T-helper 1 cell treated with Interleukin-12 subunit alpha and Interleukin-12 subunit beta and Interleukin-4 antibody, amounts not matched to agents 30 μg/mL and 1 μg/mL, for 36 hours (primary cell): ENCODE measurements around the gene RCAN1.
"Not testable (repeated sequence)": the region's sequence is repeated elsewhere in the genome, so short reads cannot be mapped to it uniquely, and the experiment has no call there.

ENCODE experiments used
- H3K27ac Mint-ChIP-seq: one replicate; pipeline ENCODE4 v1.8.0; 2021; ENCODE audit warnings: mild to moderate bottlenecking, mixed read lengths
- H3K27me3 Mint-ChIP-seq: one replicate; pipeline ENCODE4 v1.8.0; 2021; ENCODE audit warnings: low read depth, mixed read lengths
- H3K36me3 Mint-ChIP-seq: one replicate; pipeline ENCODE4 v1.8.0; 2021; ENCODE audit warnings: low read depth, mixed read lengths
- H3K4me1 Mint-ChIP-seq: one replicate; pipeline ENCODE4 v1.8.0; 2021; ENCODE audit warnings: low read depth, mixed read lengths
- H3K4me3 Mint-ChIP-seq: one replicate; pipeline ENCODE4 v1.8.0; 2021; ENCODE audit warnings: mild to moderate bottlenecking, moderate library complexity, mixed read lengths
- H3K9me3 Mint-ChIP-seq: one replicate; pipeline ENCODE4 v1.8.0; 2021; ENCODE audit warnings: mixed read lengths

Gene RCAN1

GRCh38 chr21:34612557-34612956 is 2.4 kb downstream of the RCAN1 start:
- Mint-ChIP-seq H3K9me3 (no peaks in the 10 kb centered on the region), H3K4me1 (peaks cover 19% of the 10 kb centered on the region), H3K27me3 (peaks cover 21% of the 10 kb centered on the region), H3K36me3 (no peaks in the 10 kb centered on the region), H3K27ac (no peak overlapping the region), H3K4me3 (no peak overlapping the region)

- no peaks in the 10 kb centered on the region for H3K36me3 Mint-ChIP-seq
- peaks cover 19% of the 10 kb centered on the region for H3K4me1 Mint-ChIP-seq
- H3K4me3 Mint-ChIP-seq, result no peak overlapping the region
- H3K27me3 Mint-ChIP-seq, result peaks cover 21% of the 10 kb centered on the region
- H3K9me3 Mint-ChIP-seq, result no peaks in the 10 kb centered on the region
- H3K27ac Mint-ChIP-seq, result no peak overlapping the region
Measured at GRCh38 chr21:34612056-34612455, 2.9 kb downstream of the RCAN1 start.

- Mint-ChIP-seq H3K9me3 (no peaks in the 10 kb centered on the region), H3K4me3 (no peak overlapping the region), H3K4me1 (peaks cover 19% of the 10 kb centered on the region), H3K27me3 (peaks cover 21% of the 10 kb centered on the region), H3K36me3 (no peaks in the 10 kb centered on the region), H3K27ac (no peak overlapping the region)
Measured at GRCh38 chr21:34611528-34611927, 3.4 kb downstream of the RCAN1 start.

GRCh38 chr21:34609933-34610549 is 4.9 kb downstream of the RCAN1 start:
- Mint-ChIP-seq H3K9me3 (no peaks in the 10 kb centered on the region), H3K4me1 (peaks cover 14% of the 10 kb centered on the region), H3K36me3 (no peaks in the 10 kb centered on the region), H3K27me3 (peaks cover 21% of the 10 kb centered on the region), H3K27ac (no peak overlapping the region), H3K4me3 (no peak overlapping the region)

GRCh38 chr21:34609244-34609932 is 5.5 kb downstream of the RCAN1 start:
- H3K27me3 Mint-ChIP-seq, result peaks cover 21% of the 10 kb centered on the region
- H3K36me3 Mint-ChIP-seq, result no peaks in the 10 kb centered on the region

GRCh38 chr21:34607376-34607775 is 7.5 kb downstream of the RCAN1 start:
- H3K4me1 Mint-ChIP-seq, H3K4me3 Mint-ChIP-seq, H3K27ac Mint-ChIP-seq, H3K9me3 Mint-ChIP-seq, H3K36me3 Mint-ChIP-seq, H3K27me3 Mint-ChIP-seq: not testable (repeated sequence)

More at GRCh38 chr21:34609244-34609932, 5.5 kb downstream of the RCAN1 start:
- Mint-ChIP-seq H3K27ac (no peak overlapping the region), H3K4me1 (peaks cover 14% of the 10 kb centered on the region), H3K9me3 (no peaks in the 10 kb centered on the region), H3K4me3 (no peak overlapping the region)

GRCh38 chr21:34606621-34607020 is 8.3 kb downstream of the RCAN1 start:
- no peak overlapping the region for H3K27ac Mint-ChIP-seq
- no peaks in the 10 kb centered on the region for H3K9me3 Mint-ChIP-seq
- peaks cover 3% of the 10 kb centered on the region for H3K27me3 Mint-ChIP-seq
- H3K4me1 Mint-ChIP-seq, result no peaks in the 10 kb centered on the region
- H3K36me3 Mint-ChIP-seq, result no peaks in the 10 kb centered on the region
- no peak overlapping the region for H3K4me3 Mint-ChIP-seq

- no peak overlapping the region for H3K27ac Mint-ChIP-seq
- H3K4me3 Mint-ChIP-seq, result no peak overlapping the region
- no peaks in the 10 kb centered on the region for H3K4me1 Mint-ChIP-seq
- peaks cover 3% of the 10 kb centered on the region for H3K27me3 Mint-ChIP-seq
- no peaks in the 10 kb centered on the region for H3K9me3 Mint-ChIP-seq
- H3K36me3 Mint-ChIP-seq, result no peaks in the 10 kb centered on the region
Measured at GRCh38 chr21:34606051-34606450, 8.9 kb downstream of the RCAN1 start.

GRCh38 chr21:34604956-34605355 is 10.0 kb downstream of the RCAN1 start:
- not testable (repeated sequence) for H3K36me3 Mint-ChIP-seq, H3K4me3 Mint-ChIP-seq

GRCh38 chr21:34604556-34604955 is 10.4 kb downstream of the RCAN1 start:
- no peaks in the 10 kb centered on the region for H3K9me3 Mint-ChIP-seq
- H3K4me3 Mint-ChIP-seq, result no peak overlapping the region
- no peak overlapping the region for H3K27ac Mint-ChIP-seq
- peaks cover 6% of the 10 kb centered on the region for H3K27me3 Mint-ChIP-seq
- H3K4me1 Mint-ChIP-seq, result no peaks in the 10 kb centered on the region
- no peaks in the 10 kb centered on the region for H3K36me3 Mint-ChIP-seq

More at GRCh38 chr21:34604956-34605355, 10.0 kb downstream of the RCAN1 start:
- not testable (repeated sequence) for H3K27me3 Mint-ChIP-seq, H3K4me1 Mint-ChIP-seq, H3K27ac Mint-ChIP-seq, H3K9me3 Mint-ChIP-seq

GRCh38 chr21:34603710-34604057 is 11.2 kb downstream of the RCAN1 start:
- no peak overlapping the region for H3K4me3 Mint-ChIP-seq
- H3K36me3 Mint-ChIP-seq, result no peaks in the 10 kb centered on the region
- H3K9me3 Mint-ChIP-seq, result no peaks in the 10 kb centered on the region
- H3K4me1 Mint-ChIP-seq, result no peaks in the 10 kb centered on the region
- H3K27me3 Mint-ChIP-seq, result peaks cover 6% of the 10 kb centered on the region
- H3K27ac Mint-ChIP-seq, result no peak overlapping the region

- H3K27me3 Mint-ChIP-seq, result peaks cover 6% of the 10 kb centered on the region
- no peaks in the 10 kb centered on the region for H3K9me3 Mint-ChIP-seq
- no peak overlapping the region for H3K4me3 Mint-ChIP-seq
- no peaks in the 10 kb centered on the region for H3K4me1 Mint-ChIP-seq
- no peaks in the 10 kb centered on the region for H3K36me3 Mint-ChIP-seq
- H3K27ac Mint-ChIP-seq, result no peak overlapping the region
Measured at GRCh38 chr21:34603002-34603709, 11.8 kb downstream of the RCAN1 start.

- H3K9me3 Mint-ChIP-seq, result no peaks in the 10 kb centered on the region
- H3K4me1 Mint-ChIP-seq, result no peaks in the 10 kb centered on the region
- no peaks in the 10 kb centered on the region for H3K36me3 Mint-ChIP-seq
- H3K27ac Mint-ChIP-seq, result no peak overlapping the region
- H3K4me3 Mint-ChIP-seq, result no peak overlapping the region
- peaks cover 6% of the 10 kb centered on the region for H3K27me3 Mint-ChIP-seq
Measured at GRCh38 chr21:34602061-34602460, 12.9 kb downstream of the RCAN1 start.

- Mint-ChIP-seq H3K27me3 (peaks cover 6% of the 10 kb centered on the region), H3K4me1 (no peaks in the 10 kb centered on the region), H3K4me3 (no peak overlapping the region), H3K27ac (no peak overlapping the region), H3K36me3 (no peaks in the 10 kb centered on the region), H3K9me3 (no peaks in the 10 kb centered on the region)
Measured at GRCh38 chr21:34599534-34600101, 15.3 kb downstream of the RCAN1 start.

GRCh38 chr21:34598931-34599400 is 15.9 kb downstream of the RCAN1 start:
- H3K4me3 Mint-ChIP-seq, result no peak overlapping the region
- no peaks in the 10 kb centered on the region for H3K4me1 Mint-ChIP-seq
- no peak overlapping the region for H3K27ac Mint-ChIP-seq
- no peaks in the 10 kb centered on the region for H3K36me3 Mint-ChIP-seq
- peaks cover 6% of the 10 kb centered on the region for H3K27me3 Mint-ChIP-seq
- H3K9me3 Mint-ChIP-seq, result no peaks in the 10 kb centered on the region
